ENCODE measurements around the gene INS.

INS gene

DNA sequence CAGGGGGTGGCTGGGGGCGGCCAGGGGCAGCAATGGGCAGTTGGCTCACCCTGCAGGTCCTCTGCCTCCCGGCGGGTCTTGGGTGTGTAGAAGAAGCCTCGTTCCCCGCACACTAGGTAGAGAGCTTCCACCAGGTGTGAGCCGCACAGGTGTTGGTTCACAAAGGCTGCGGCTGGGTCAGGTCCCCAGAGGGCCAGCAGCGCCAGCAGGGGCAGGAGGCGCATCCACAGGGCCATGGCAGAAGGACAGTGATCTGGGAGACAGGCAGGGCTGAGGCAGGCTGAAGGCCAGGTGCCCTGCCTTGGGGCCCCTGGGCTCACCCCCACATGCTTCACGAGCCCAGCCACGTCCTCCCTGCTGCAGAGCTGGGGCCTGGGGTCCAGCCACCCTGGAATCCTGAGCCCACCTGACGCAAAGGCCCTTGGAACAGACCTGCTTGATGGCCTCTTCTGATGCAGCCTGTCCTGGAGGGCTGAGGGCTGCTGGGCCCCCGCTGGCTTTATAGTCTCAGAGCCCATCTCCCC lies at the start of gene INS:
INS (minus strand) TSS at position 474 of the 524 bp plus-strand sequence; CDS start at position 236, 238 bp downstream.
- no peak for DNase-seq

DNA sequence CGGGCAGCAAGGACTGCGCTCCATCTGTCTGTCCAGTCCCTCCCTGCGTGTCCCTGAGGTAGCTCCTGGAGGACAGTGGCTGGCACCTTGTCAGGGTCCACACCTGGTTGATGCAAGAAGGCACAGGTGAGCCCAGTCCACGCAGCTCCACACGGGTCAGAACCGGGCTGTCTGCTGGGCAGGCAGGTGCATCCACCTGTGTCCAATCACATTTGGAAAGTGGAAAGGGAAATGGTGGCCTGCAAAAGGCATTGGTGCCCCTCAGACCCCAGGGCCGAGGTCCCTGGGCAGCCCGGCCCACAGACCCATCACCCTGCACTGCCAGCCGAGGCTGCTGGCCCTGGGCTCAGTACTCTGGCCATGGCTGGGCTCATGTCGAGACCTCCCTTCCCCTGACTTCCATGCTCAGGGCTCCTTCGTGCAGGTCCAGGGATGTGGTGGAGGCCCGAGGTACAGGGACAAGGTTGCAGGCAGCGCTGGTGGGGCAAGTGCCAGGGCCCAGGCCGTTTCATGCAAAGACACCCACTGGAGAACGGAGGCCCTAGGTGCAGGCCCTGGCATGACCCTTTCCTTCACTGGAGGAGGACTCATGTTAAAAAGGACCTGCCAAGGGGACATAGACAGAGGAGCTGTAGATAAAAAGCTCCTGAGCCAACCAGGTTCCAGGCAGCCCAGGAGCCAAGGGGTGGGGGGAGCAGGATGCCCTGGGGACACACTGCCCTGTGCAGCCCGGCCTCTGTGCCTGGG lies 49.5 kb upstream of the INS start:
- no peak for DNase-seq

DNA sequence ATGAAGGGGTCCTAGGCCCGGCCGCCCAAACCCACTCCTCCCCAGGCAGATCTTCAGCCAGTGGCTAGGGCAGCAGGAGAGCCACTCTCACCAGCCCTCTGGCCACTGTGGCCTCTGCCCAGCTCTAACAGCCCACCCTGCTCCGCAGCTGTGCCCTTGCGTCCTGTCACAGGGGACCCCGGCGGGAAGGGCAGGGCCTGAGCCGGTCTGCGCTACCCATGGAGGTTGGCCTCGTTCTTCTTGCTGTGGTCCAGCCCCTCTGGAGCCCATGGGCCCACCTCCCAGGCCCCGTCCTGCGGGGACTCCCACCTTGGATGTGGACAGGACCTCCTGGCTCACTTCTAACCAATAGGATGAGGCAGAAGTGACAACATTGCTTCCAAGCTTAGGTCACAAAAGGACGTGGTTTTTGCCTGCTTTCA lies 48.9 kb upstream of the INS start:
- DNase-seq: no peak

DNA sequence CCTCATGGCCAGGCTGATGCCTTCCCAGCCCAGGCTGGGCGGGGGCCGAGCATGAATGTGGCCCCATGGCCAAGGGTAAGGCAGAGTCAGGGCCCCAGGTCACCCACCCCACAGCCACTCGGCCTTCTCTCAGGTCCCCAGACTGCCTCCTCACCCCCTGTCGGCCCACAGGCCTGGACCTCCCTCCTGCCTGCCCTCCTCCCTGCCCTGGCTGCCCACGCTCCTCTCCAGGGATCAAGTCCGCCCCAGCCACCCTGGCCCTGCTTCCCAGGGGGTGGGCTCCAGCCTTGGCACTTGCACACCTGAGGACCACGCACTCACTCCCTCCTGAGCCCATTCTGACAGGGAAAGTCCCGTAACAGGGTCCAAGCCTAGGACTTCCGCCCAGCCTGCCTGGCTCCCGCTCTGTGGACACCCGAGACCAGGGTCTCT lies 48.4 kb upstream of the INS start:
- DNase-seq: no peak

DNA sequence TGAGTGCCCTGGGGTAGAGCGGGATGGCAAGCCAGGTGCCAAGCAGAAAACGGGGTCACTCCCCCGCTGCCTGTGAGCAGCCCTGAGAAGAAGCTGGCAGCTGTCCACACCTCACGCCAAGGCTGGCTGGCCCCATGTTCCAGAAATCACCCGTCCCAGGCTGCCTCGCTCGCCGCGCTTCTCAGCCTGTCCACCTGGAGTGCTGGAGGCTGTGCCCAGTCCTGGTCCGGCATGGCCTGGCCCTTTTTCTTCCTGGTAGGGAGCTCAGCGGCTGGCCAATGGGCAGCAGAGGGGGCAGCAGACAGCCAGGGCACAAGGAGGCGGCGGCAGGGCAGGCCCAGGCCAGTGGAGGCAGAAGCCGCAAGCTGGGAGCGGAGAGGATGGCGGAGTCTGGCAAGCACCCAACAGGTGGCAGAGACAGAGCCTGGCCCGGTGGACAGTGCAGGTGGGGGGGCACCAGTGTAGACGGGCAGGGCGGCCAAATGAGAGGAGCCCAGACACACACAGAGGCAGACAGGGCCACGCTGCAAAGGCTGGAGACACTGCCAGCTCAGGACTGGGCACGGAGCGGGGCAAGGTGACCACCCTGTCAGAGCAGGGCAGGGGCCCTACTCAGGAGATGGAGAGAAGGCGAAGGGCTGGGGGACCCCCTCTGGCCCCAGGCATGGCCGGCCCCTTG lies 47.8 kb upstream of the INS start:
- DNase-seq: no peak

DNA sequence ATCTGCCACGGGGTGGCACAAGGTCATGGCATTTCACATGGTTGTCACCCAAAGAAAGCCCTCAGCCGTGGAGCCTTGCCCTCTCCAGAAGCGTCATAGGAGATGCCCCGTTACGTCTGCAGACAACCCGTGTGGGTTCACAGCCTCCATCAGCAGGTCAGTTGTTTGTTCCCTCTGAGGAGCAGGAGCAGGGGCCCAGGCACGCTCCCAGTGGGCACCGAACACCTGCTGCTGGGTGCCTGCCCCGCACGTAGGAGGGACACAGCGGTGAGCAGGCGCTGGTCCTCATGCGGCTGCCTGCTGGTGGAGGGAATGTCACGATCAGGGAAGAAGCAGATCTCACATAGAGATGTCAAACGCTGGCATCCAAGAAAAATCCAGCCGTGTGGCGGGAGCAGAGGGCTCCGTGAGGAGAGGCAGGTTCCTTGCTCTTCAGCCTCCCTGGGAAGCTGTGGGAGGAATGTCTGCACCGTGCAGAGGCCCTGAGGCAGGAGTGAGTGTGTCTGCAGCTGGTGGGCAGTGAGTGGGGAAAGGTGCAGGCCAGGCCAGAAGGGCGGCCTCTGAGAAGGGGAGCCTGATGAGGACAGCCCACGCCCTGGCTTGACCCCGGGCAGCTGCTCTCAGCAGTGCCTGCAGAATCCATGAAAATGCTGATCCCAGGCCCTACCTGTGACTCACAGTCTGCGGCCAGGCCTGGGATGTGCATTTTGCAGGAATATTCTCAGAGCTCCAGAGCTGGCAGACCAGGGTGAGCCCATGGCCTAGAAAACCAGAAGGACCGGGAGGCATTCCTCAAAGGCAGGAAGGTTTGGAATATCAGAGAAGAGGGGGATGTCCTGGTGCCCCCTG lies 47.0 kb upstream of the INS start:
- no peak for DNase-seq

DNA sequence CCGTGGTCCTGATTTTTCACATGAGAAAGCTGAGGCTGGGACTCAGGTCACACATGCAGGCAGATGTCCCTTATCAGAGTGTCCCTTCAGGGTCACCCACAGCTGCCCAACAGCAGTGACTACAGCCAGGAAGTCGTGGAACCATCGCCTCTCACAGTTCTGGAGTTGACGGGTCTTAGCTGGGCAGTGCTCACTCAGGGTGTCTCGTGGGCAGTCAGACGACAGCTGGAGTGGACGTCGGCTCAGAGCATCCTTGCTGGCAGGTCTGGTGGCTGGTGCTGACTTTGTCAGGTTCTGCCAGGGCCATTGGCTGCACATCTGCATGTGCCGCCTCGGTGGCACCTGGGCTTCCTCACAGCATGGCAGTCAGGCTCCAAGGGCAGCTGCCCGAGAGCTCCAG lies 46.2 kb upstream of the INS start:
- no peak for DNase-seq

DNA sequence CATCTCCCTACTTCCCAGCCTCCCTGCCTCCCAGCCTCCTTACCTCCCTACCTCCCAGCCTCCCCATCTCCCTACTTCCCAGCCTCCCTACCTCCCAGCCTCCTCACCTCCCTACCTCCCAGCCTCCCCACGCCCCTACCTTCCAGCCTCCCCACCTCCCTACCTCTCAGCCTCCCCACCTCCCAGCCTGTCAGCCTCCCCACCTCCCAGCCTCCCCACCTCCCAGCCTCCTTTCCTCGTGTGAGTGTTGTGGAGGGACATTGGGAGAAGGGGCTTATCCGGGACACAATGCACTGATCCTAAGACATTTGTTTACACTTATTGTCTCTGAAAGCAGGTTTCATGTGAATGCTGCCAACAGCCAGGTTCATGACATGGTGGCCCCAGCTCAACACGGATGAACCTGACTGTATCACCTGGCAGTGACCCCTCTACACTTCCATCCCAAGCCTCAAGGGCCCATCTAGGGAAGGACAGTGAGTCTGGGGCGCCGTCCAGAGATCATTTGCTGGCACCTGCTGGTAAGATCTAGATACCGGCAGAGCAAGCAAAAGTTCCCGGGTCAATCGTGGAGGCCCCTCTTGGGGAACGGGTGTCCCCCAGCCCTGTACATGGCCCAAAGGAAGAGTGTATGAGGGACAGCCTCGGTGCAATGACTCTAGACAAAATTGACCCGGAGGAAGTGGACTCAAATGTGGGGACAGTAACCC lies 45.1 kb upstream of the INS start:
- DNase-seq: no peak

DNA sequence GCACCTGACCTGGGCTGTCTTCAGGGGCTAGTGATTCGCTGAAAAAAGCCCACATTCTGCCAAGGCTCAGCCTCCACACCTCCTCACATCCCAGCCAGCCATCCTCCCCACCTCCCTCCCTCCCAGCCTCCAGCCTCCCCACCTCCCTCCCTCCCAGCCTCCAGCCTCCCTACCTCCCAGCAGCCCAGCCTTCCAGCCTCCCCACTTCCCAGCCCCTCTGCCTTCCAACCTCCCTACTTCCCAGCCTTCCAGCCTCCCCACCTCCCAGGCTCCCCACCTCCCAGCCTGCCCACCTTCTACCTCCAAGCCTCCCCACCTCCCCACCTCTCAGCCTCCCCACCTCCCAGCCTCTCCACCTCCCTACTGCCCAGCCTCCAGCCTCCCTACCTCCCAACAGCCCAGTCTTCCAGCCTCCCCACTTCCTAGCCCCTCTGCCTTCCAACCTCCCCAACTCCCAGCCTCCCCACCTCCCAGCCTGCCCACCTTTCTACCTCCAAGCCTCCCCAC lies 44.3 kb upstream of the INS start:
- no peak for DNase-seq

DNA sequence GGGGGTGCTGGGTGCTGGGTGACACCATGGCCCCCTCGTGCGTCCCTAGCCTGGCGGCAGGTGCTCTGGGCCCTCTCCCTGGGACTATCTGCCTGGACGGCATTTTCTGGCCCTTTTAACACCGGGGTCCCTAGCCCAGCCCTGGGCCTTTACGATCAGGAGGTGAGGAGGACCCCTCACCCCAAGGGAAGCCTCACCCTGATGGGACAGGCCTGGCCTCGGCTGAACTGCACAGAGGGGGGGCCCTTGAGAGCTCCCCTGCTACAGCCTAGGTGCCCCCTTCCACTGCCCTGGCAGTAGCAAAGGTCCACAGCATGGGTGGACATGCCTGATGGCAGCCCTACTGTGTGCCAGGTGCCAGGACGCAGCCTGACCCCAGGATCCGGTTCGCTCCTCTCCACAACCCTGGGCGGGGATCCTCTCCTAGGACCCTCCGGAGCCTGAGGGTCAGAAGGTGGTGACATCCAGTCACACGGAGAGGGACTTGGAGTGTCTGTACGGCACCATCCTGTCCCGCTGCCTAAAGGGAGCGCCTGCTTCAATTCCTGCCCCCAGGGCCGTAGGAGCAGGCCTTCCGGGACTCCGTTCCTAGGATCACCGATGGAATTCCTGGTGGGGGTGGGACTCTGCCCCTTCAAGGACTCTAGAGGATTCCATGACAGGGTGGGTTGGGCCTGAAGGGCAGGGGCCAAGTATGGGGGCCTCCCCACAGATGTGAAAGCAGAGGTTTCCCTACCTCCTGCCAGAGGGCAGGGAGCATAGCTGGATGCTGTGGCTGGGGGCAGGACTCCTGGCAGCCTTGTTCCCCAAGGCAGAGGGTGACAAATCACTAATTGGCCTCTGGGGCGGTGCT lies 43.6 kb upstream of the INS start:
- no peak for DNase-seq

DNA sequence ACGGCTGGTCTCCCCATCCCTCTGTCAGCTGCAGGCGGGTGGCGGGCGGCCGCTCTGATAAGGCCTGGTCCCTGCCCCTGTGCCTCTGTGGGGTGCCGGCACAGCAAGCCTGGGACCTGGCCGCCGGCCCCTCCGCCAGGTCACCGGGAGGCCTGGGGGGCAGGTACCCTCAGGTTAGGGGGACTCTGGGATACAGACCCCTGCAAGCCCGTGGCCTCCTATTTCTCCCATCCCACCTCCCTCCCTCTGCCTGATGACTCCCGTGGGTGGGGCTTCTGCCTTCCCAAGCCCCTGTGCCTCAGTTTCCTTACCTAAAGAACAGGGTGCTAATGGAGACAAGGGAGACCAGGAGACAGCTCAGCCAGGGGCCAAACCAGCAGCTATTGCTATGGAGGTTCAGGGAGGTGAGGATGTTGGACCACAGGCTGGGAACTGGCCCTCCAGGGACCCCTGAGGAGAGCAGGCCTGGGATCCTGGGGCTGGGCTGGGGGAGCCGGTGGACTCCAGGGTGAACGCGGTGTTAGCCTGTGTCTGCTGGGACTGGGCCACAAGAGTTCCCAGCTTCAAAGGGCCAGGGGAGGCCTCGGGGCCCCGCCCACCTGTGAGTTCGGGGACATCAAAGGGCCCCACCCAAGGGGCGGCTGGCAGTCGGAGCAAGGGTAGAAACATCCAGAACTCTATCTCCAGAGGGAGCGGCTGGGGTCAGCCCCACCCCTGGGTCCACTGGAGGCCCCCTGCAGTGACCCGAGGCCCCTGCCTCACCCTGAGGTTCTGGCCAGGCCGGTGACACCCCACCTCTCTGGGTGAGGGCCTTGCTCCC lies 42.6 kb upstream of the INS start:
- DNase-seq: no peak

DNA sequence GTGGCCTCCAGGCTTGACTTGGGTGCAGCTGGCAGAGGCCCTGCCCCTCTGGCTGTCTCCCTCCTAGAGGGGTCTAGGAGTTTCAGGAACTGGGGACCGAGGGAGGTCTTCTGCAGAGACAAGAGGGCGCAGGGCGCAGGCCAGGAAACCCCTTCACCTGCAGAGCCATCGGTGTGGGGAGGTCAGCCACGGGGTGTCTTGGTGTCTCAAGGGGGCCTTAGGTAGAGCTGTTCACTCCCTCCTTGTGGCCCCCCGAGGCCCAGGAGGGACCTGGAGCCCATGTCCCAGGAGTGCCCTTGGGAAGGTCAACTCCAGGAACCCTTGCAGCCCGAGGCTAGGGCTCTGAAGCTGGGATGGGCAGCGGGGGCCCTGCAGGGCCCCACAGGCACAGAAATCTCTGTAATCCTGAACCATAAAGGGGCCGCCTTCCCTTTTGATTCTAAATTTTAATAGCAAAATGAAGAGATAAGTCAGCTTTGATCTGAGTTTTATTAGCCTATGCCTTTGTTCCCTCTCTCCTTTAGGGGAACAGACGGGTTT lies 42.0 kb upstream of the INS start:
- no peak for DNase-seq

DNA sequence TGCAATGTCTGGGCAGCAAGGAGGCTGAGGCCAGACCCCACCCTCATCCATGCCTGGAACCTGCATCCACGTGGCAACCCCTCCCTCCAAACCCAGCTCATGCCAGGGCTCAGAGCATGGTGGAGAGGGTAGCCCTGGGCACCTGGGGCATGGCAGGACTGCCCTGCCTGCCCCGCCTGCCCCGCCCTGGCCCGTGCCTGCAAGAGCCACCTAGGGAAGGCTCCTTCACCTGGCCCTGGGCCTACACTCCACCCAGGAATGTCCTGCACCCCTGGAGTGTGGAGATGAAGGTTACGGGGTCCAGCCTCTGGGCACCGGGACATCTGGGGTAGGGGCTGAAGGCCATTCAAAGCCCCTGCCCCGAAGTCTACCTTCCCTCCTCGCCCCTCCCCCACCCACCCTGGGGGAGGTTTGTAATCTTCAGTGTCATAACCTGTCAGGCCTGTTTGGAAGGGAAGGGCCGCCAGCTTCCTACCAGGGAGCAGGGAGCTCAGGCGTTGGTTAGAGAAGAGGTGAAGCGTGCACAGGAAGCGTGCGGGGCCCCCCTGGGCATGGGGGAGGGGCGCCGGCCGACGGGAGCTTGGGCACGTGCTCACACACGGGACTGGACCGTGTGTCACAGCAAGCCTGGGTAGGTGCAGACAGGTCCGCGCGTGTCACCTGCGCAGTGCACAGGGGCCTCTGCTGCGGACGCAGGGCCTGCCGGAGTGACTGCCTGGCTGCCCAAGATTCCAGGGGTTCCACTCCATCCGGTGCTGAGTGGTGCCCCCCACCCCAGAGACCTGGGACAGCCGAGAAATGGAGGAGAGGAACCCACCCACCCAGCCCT lies 41.3 kb upstream of the INS start:
- DNase-seq: no peak

DNA sequence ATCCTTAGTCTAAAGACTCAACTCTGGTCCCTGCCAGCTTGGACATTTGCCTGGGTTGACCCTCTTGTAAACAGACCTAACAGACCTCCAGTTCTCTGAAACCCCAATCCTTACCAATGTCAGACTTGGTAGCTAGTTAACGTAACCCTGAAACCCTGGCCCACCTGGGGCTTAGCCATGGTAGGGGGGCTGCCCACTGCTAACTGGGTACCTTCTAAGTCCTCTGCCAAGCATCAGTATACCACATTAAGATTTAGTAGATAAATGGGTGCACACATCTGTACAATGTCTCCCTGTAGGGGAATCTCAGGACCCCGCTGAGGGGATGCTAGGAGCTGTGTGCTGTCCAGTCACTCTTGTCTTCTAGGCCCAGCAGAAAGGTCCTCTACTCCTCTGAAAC lies 40.5 kb upstream of the INS start:
- no peak for DNase-seq

DNA sequence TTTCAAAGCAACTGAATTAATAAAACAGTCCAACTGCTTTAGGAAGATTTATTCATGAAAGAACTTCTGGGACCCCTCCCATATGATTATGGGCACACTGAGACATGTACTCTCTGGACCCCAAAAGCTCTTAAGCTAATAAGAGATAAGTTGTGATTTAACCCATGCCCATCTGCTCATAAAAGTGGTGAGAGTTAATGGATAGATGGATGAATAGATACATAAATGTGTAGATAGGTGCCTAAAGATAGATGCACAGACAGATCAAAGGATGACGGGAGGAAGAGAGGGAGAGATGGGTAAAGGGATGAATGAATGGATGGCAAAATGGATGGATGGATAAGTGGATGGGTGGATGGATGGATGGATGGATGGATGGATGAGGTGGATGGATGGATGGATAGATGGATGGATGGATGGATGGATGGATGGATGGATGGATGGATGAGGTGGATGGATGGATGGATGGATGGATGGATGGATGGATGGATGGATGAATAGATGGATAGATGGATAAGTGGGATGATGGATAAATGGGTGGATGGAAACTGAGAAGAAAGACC lies 40.0 kb upstream of the INS start:
- DNase-seq: no peak

DNA sequence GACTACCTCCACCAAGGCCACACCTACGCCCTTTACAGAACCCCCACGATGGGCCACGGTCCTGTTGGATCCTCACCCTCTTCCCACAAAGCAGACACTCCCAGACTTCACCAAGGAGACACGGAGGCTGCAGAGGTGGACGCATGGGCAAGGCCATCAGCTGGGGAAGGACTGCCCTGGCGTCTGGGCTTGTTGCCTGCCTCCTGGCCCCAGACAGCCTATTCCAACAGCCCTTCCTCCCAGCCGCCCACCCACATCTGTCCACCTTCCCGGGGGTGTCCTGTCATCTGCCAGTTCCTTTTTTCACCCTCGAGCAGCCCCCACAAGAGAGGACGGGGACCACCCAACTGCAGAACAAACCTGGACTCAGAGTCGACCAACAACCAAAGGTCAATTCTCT lies 39.5 kb upstream of the INS start:
- no peak for DNase-seq

DNA sequence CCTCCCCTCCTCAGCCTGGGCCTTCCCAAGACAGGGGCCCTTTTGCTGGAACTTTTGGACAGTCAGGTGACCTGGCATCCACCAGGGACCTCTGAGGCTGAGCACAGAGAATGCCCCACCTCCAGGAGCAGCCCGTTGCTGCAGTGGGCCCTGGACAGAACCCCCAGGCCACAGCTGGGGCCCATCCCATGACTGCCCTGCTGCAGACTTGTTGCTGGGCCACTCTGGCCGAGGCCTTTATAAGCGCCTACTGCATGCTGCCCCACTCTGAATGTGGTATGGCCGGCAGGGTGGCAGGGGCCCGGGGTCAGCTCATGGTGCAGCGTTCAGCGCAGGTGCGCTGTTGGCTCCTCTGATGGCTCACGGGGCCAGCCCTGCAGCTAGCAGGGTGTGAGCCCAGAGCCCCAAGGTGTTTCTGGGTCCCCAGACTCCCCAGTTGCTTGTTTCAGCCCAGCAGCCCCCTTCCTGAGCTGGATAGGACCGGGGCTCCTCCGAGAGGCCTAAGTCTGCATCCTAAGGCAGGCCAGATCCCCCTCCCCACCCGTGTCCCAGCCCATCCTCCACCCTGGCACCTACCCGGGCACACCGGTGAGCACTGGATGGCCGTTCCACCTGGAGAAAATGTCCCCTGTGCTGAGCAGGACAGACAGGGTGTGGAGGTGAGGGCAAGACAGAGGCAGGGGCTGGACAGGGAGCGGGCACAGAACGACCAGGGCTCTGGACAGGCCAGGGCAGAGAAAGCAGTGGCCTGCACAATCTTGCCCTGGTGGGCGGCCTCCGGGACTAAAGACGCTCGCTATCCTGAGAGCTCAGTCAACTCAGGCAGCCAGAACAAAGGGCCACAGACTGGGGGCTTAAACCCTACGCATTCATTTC lies 38.7 kb upstream of the INS start:
- DNase-seq: no peak
